Stimulated activated naive B cell treated with anti-CD40 and anti-IgM and Interleukin-4, amounts not matched to agents 10 μg/mL and 1 μg/mL and 100 μg/mL, for 72 hours (primary cell): ENCODE results near the gene NHERF1.

Experiments
- ATAC-seq, 2 donors: fragments of 150-1000 bp; cut with Tn5 transposase; replicated peaks; 2 replicates each; pipeline ENCODE4 v1.10.0; 2021; ENCODE audit warnings: moderate library complexity in 1 of 2
- DNase-seq: peaks from one replicate; pipeline ENCODE4 v3.0.0; 2021
- H3K27ac Mint-ChIP-seq: one replicate; pipeline ENCODE4 v1.8.0; 2022; ENCODE audit warnings: mild to moderate bottlenecking, mixed read lengths
- H3K27me3 Mint-ChIP-seq, 2 donors: one replicate each; pipeline ENCODE4 v1.8.0; 2022; ENCODE audit warnings: mixed read lengths in 2 of 2
- H3K36me3 Mint-ChIP-seq, 2 donors: one replicate each; pipeline ENCODE4 v1.8.0; 2022; ENCODE audit warnings: mixed read lengths in 2 of 2, mild to moderate bottlenecking in 1 of 2
- H3K4me1 Mint-ChIP-seq, 2 donors: one replicate each; pipeline ENCODE4 v1.8.0; 2022; ENCODE audit warnings: mixed read lengths in 2 of 2, mild to moderate bottlenecking in 1 of 2
- H3K4me3 Mint-ChIP-seq, 2 donors: one replicate each; pipeline ENCODE4 v1.8.0; 2022; ENCODE audit warnings: mild to moderate bottlenecking in 2 of 2, mixed read lengths in 2 of 2, moderate library complexity in 1 of 2
- H3K9me3 Mint-ChIP-seq, 2 donors: one replicate each; pipeline ENCODE4 v1.8.0; 2022; ENCODE audit warnings: mixed read lengths in 2 of 2, mild to moderate bottlenecking in 1 of 2

The NHERF1 gene

DNA sequence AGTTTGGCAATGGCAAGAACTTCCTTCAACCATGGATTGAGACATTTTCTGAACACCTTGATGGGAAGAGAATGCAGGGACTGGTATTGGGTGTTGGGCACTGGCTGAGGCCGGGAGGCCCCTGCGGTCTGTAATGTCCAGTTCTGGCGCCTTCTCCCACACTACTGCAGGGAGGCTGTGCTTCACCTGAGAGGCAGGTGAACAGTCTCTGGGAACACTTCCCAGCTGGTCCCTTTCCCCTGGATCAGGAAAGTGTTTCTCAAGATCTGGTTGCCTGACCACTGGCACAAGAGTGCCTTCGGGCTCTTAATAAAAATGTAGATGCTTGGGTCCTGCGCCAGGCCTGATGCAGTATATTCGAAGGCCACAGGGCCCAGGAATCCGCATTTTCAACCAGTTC lies 56.3 kb downstream of the NHERF1 start:
- DNase-seq (no peak), ATAC-seq (no peak)
- no peak overlapping the region for H3K27ac Mint-ChIP-seq
- no peaks in the 10 kb centered on the region for H3K27me3 Mint-ChIP-seq
- H3K36me3 Mint-ChIP-seq = peaks cover 48 to 63% of the 10 kb centered on the region in 2 donors
- no peak overlapping the region for H3K4me3 Mint-ChIP-seq
- H3K4me1 Mint-ChIP-seq = peaks cover 3 to 5% of the 10 kb centered on the region in 2 donors
- no peaks in the 10 kb centered on the region for H3K9me3 Mint-ChIP-seq

DNA sequence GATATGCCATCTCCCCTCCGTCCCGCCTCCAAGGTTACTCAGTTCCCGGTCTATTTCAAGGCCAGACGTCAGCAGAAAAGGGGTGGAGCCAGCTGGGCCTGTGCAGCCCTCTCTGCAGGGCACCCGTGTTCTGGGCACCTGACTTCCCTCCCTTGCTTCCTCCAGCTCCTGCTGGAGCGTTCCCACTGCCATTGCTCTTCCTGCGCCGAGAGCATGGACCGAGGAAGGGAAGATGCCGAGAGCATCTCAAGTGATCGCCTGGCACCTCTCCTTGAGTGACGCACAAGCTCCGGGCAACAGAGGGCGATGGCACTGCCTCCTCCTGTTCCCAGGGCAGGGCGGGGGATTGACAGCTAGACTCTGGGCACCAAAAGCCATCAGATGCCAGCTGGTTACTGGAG lies 57.2 kb downstream of the NHERF1 start:
- Mint-ChIP-seq H3K27me3 (no peaks in the 10 kb centered on the region), H3K27ac (no peak overlapping the region), H3K4me3 (no peak overlapping the region), H3K36me3 (peaks cover 46 to 59% of the 10 kb centered on the region in 2 donors), H3K4me1 (peaks cover 3 to 5% of the 10 kb centered on the region in 2 donors), H3K9me3 (no peaks in the 10 kb centered on the region)
- ATAC-seq (no peak), DNase-seq (no peak)

DNA sequence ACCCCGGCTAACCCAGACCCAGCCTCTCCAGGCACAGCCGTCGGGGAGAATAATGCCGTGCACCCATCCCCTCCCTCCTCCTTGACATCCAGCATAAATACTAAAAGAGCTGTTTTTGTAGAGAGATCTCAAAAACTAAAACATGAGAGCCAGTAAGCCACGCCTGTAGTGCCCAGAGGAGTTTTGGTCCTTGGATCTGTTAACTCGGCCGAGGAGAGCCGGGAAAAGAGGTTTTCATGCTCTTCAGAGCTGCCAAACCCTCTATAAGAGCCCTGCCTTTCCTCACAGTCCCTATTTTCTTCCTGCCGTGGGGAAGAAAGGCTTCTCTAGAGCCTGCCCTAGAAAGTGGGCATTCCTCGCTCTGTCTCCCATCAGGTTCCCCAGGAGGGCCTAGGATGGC lies 57.9 kb downstream of the NHERF1 start:
- H3K36me3 Mint-ChIP-seq = peaks cover 47 to 59% of the 10 kb centered on the region in 2 donors
- H3K27ac Mint-ChIP-seq = no peak overlapping the region

DNA sequence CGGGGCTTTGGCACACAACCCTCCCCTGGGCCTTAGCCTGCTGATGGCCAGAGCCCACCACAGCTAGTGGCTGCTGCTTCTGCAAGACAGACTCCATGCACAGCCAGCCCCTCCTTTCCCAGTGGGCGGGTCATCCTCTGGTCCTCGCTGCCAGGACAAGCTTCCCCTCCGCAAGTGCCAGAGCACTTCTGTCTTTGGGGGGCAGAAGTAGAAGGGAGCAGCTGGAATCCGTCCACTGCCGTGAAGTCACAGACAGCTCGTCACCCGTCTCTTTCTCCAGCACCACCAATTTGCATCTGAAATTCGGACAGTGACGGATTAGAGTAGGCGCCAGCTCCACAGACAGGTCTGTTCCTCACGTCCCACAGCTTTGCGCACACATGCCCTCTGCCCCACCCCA lies 59.0 kb downstream of the NHERF1 start:
- no peak overlapping the region for H3K4me3 Mint-ChIP-seq
- H3K27me3 Mint-ChIP-seq = no peaks in the 10 kb centered on the region
- DNase-seq = no peak
- H3K36me3 Mint-ChIP-seq = peaks cover 48 to 58% of the 10 kb centered on the region in 2 donors
- no peak for ATAC-seq
- peaks cover 3 to 5% of the 10 kb centered on the region in 2 donors for H3K4me1 Mint-ChIP-seq
- H3K27ac Mint-ChIP-seq = no peak overlapping the region
- no peaks in the 10 kb centered on the region for H3K9me3 Mint-ChIP-seq

More for the DNA sequence above, 57.9 kb downstream of the NHERF1 start:
- DNase-seq (no peak), ATAC-seq (no peak)
- Mint-ChIP-seq H3K27me3 (no peaks in the 10 kb centered on the region), H3K4me1 (peaks cover 3 to 5% of the 10 kb centered on the region in 2 donors), H3K4me3 (no peak overlapping the region), H3K9me3 (no peaks in the 10 kb centered on the region)

DNA sequence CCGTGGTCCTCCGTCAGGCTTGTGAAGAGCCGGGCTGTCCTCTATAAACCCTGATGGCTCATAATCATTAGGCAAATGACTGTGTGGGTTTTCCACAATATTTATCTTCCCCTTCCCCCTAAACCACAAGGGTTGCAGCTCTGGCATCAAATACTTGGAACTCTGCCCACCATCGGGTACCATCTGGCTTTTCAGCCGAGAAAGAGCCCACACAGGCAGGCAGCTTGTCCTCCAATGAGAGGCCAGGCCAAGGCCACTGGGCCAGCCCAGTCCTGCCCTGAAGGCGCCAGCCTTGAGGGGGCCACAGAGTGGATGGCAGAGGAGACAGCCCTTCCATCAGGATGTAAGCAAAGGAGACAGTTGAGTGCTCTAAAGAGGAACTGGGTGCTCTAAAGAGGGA lies 59.5 kb downstream of the NHERF1 start:
- H3K27ac Mint-ChIP-seq = no peak overlapping the region
- peaks cover 3 to 5% of the 10 kb centered on the region in 2 donors for H3K4me1 Mint-ChIP-seq
- ATAC-seq (no peak), DNase-seq (no peak)
- no peaks in the 10 kb centered on the region for H3K9me3 Mint-ChIP-seq
- no peak overlapping the region for H3K4me3 Mint-ChIP-seq
- peaks cover 52 to 63% of the 10 kb centered on the region in 2 donors for H3K36me3 Mint-ChIP-seq
- H3K27me3 Mint-ChIP-seq = no peaks in the 10 kb centered on the region

- Mint-ChIP-seq H3K27me3 (no peaks in the 10 kb centered on the region), H3K9me3 (no peaks in the 10 kb centered on the region), H3K4me3 (no peak overlapping the region), H3K36me3 (peaks cover 61 to 71% of the 10 kb centered on the region in 2 donors), H3K4me1 (peaks cover 3 to 5% of the 10 kb centered on the region in 2 donors), H3K27ac (no peak overlapping the region)
- DNase-seq = no peak
- no peak for ATAC-seq
Observed at GRCh38 chr17:74808714-74809430, 60.4 kb downstream of the NHERF1 start.

DNA sequence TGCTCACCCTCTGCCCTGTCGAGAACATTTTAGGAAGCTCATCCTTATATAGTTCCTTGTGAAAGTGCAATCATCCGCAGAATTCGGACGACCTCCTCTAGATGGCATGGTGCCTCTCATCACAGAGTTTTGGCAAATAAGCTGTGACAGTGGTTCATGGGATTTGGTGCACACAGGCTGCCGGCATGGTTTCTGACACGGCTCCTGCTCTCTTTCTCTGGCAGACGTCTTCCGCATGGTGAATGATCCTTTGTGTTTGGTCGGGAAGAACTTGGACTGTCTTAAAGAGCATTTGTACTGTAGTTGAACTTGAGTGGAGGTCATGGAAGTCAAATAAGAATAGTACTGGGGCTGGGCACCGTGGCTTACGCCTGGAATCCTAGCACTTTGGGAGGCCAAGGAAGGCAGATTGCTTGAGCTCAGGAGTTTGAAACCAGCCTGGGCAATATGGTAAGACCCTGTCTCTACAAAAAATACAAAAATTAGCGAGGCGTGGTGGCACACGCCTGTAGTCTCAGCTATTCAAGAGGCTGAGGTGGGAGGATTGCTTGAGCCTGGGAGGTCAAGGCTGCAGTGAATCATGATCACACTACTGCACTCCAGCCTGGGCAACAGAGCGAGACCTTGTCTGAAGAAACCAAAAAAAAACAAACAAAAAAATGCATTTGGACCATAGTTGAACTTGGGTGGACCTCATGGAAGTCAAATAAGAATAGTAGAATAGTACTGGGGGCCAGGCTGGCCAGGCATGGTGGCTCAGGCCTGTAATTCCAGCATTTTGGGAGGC lies 62.5 kb downstream of the NHERF1 start:
- H3K36me3 Mint-ChIP-seq = peaks cover 59 to 73% of the 10 kb centered on the region in 2 donors

DNA sequence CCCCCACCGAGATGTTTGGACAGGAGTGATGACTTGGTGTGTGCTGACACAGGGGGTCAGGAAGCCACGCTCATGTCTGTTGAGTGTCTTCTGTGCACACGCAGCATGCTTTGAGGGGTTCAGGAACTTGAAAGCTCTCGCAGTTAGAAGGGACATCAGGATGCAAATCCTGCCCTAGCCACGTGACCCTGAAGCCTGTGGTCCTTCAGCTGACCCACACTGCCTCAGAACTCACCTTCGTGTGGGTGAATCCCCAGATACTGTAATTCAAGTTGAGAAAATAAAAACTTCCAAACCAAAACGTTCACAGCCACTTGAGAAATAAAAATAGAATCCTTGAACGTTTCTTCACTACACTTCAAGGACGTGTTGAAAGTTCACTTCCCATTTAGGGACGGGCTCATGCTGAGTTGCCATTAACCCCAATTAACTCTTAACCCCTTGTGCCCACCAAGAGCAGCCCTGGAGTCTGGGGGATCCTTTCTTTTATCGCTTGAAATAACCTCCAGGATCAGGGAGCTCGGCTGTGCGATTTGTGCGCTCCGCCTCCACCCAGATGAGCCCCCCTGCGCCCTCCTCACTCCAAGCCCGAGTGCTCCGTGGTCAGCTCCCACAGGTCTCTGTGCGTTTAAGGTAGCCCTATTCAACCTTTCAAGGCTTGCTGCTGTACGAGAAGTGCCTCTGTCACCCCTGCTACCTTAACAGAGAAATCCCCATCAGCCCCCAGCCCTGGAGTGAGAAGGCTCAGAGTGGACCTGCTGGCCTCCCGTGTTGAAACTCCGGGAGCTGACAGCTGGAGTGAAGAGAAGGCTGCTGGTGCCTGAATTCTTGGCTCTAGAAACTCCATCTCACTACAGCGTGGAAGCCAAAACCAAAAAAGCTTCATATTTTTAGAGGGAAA lies 63.9 kb downstream of the NHERF1 start:
- Mint-ChIP-seq H3K9me3 (no peaks in the 10 kb centered on the region), H3K4me1 (peaks cover 4 to 5% of the 10 kb centered on the region in 2 donors), H3K36me3 (peaks cover 58 to 72% of the 10 kb centered on the region in 2 donors), H3K4me3 (no peak overlapping the region), H3K27ac (no peak overlapping the region), H3K27me3 (no peaks in the 10 kb centered on the region)
- DNase-seq = no peak
- ATAC-seq = no peak

More for the DNA sequence above, 62.5 kb downstream of the NHERF1 start:
- ATAC-seq (no peak), DNase-seq (no peak)
- H3K9me3 Mint-ChIP-seq = no peaks in the 10 kb centered on the region
- H3K27me3 Mint-ChIP-seq = no peaks in the 10 kb centered on the region
- H3K27ac Mint-ChIP-seq = no peak overlapping the region
- no peak overlapping the region for H3K4me3 Mint-ChIP-seq
- peaks cover 4 to 5% of the 10 kb centered on the region in 2 donors for H3K4me1 Mint-ChIP-seq

DNA sequence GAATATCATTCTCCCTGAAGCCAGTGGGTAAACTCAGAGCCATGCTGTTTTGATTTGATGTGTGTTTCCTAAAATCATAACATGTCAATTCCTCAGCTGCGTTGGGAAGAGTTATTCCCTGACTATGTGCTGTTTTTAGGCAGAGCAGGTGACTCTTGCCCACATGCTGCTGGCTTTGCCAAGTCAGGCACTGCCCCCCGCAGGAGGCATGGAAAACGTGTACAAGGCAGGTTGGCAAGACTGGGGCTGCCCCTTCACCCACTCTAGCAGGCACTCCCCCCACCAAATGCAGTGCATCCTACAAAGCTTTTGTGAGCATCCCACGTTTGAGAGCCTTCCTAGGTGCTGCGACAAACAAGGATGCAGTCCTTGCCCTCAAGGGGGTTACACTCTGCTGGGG lies 66.0 kb downstream of the NHERF1 start:
- H3K27ac Mint-ChIP-seq = no peak overlapping the region
- ATAC-seq (no peak), DNase-seq (no peak)
- no peak overlapping the region for H3K4me3 Mint-ChIP-seq
- no peaks in the 10 kb centered on the region for H3K27me3 Mint-ChIP-seq
- no peaks in the 10 kb centered on the region for H3K9me3 Mint-ChIP-seq
- peaks cover 0 to 1% of the 10 kb centered on the region in 2 donors for H3K4me1 Mint-ChIP-seq
- H3K36me3 Mint-ChIP-seq = peaks cover 62 to 80% of the 10 kb centered on the region in 2 donors

DNA sequence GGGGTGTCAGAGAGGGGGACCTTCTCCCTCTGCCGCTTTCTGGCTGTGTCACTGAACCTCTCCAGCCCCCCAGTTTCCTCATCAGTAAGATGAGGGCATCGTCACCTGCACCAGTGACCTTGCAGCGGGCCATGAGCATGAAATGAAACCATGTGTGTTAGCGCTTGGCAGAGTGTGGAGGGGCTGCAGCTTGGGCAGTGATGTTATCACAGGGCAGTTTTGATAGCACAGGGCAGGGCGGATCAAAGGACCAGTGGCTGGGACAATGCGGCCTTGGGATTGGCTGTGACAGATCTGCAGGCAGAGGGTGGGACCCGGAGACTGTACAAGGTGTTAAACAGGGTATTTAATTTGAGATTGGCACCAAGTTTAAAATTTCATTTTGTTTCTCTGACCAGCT lies 66.6 kb downstream of the NHERF1 start:
- H3K4me3 Mint-ChIP-seq = no peak overlapping the region
- no peak for DNase-seq
- ATAC-seq = no peak
- H3K27me3 Mint-ChIP-seq = no peaks in the 10 kb centered on the region
- no peaks in the 10 kb centered on the region for H3K9me3 Mint-ChIP-seq
- peaks cover 0 to 1% of the 10 kb centered on the region in 2 donors for H3K4me1 Mint-ChIP-seq
- H3K27ac Mint-ChIP-seq = no peak overlapping the region
- peaks cover 60 to 82% of the 10 kb centered on the region in 2 donors for H3K36me3 Mint-ChIP-seq

- H3K27me3 Mint-ChIP-seq = no peaks in the 10 kb centered on the region
- peaks cover 0 to 1% of the 10 kb centered on the region in 2 donors for H3K4me1 Mint-ChIP-seq
- ATAC-seq = no peak
- no peak overlapping the region for H3K27ac Mint-ChIP-seq
- H3K9me3 Mint-ChIP-seq = no peaks in the 10 kb centered on the region
- H3K36me3 Mint-ChIP-seq = peaks cover 59 to 81% of the 10 kb centered on the region in 2 donors
- H3K4me3 Mint-ChIP-seq = no peak overlapping the region
- no peak for DNase-seq
Observed at GRCh38 chr17:74815550-74816370, 67.3 kb downstream of the NHERF1 start.

- no peaks in the 10 kb centered on the region for H3K27me3 Mint-ChIP-seq
- no peaks in the 10 kb centered on the region for H3K9me3 Mint-ChIP-seq
- no peak overlapping the region for H3K4me3 Mint-ChIP-seq
- H3K27ac Mint-ChIP-seq = no peak overlapping the region
- DNase-seq (no peak), ATAC-seq (no peak)
- H3K36me3 Mint-ChIP-seq = peaks cover 56 to 79% of the 10 kb centered on the region in 2 donors
- peaks cover 0 to 1% of the 10 kb centered on the region in 2 donors for H3K4me1 Mint-ChIP-seq
Observed at GRCh38 chr17:74816905-74817620, 68.6 kb downstream of the NHERF1 start.
